CD4-positive, alpha-beta T cell (primary cell): Measurements from ENCODE around the gene TESK1. TPM values are rescaled to one million over a fixed set of nuclear protein-coding genes. Genes with fewer than 3 reads are reported as not detected.

Experiments used
- ATAC-seq: fragments of 200-7000 bp; cut with Tn5 transposase; one replicate; pipeline ENCODE4 v1.10.0; 2022; ENCODE audit warnings: mild to moderate bottlenecking; ENCODE audit not compliant: poor library complexity
- CTCF ChIA-PET: fragments of 350-600 bp; sonication (Branson Sonifier 250); formaldehyde crosslinking; loops from one replicate; lab custom pipeline; 2021; ENCODE audit warnings: antibody characterized with exemption, inconsistent platforms; lab: Charles Lee
- POLR2A ChIA-PET: fragments of 350-600 bp; sonication (Branson Sonifier 250); formaldehyde crosslinking; loops from one replicate; lab custom pipeline; 2021; ENCODE audit warnings: antibody characterized with exemption, inconsistent platforms; lab: Charles Lee
- DNase-seq, 14 experiments: peaks; one replicate each; pipeline ENCODE4 v3.0.0-alpha.2; 2013 to 2020; ENCODE audit warnings: mixed read lengths in 2 of 14
- H3K27ac ChIP-seq, 2 donors: one replicate each; pipeline versions ENCODE4 v1.5.1 to v1.7.0; 2013; ENCODE audit warnings: low read length in 2 of 2, low read depth in 1 of 2, mild to moderate bottlenecking in 1 of 2
- H3K27me3 ChIP-seq, 2 experiments: 1 replicate in 1 of 2; 2 replicates in 1 of 2; pipeline versions ENCODE4 v1.6.1 to v1.7.0; 2013; ENCODE audit warnings: low read length in 2 of 2, control low read depth in 1 of 2, mild to moderate bottlenecking in 1 of 2, moderate library complexity in 1 of 2; ENCODE audit not compliant: insufficient read depth in 2 of 2, control insufficient read depth in 1 of 2
- H3K36me3 ChIP-seq: one replicate; pipeline ENCODE4 v1.6.1; 2013; ENCODE audit warnings: low read length, control low read depth; ENCODE audit not compliant: insufficient read depth
- H3K4me1 ChIP-seq: one replicate; pipeline ENCODE4 v1.6.1; 2013; ENCODE audit warnings: low read length, control low read depth; ENCODE audit not compliant: insufficient read depth
- H3K4me3 ChIP-seq: one replicate; pipeline ENCODE4 v1.5.1; 2013; ENCODE audit warnings: mild to moderate bottlenecking, low read length, moderate library complexity
- H3K9me3 ChIP-seq, 2 experiments: 1 replicate in 1 of 2; 2 replicates in 1 of 2; pipeline versions ENCODE4 v1.6.1 to v1.7.0; 2013; ENCODE audit warnings: low read length in 2 of 2, mild to moderate bottlenecking in 2 of 2, control low read depth in 1 of 2, moderate library complexity in 1 of 2; ENCODE audit not compliant: control insufficient read depth in 1 of 2, insufficient read depth in 1 of 2
- H3K27ac Mint-ChIP-seq: one replicate; pipeline ENCODE4 v1.8.0; 2020; ENCODE audit warnings: mixed read lengths
- H3K27me3 Mint-ChIP-seq: one replicate; pipeline ENCODE4 v1.8.0; 2021; ENCODE audit warnings: mixed read lengths
- H3K36me3 Mint-ChIP-seq: one replicate; pipeline ENCODE4 v1.8.0; 2021; ENCODE audit warnings: low read depth, mixed read lengths
- H3K4me1 Mint-ChIP-seq: one replicate; pipeline ENCODE4 v1.8.0; 2021; ENCODE audit warnings: low read depth, mixed read lengths
- H3K4me3 Mint-ChIP-seq: one replicate; pipeline ENCODE4 v1.8.0; 2020; ENCODE audit warnings: mild to moderate bottlenecking, mixed read lengths
- H3K9me3 Mint-ChIP-seq: one replicate; pipeline ENCODE4 v1.8.0; 2020; ENCODE audit warnings: mixed read lengths
- intact Hi-C, 2 experiments: fragments of 100-400 bp; cut with DNase I in 1 of 2; cut with micrococcal nuclease in 1 of 2; formaldehyde crosslinking; loops; one replicate each; pipeline versions ENCODE4 v1.15.1 to v1.9.0; 2023 to 2025; cut with DNase I, micrococcal nuclease
- total RNA-seq, 174 experiments: library from RNA in 2 of 174; stranded (reverse) in 2 of 174; gene quantifications; one replicate each; pipeline ENCODE4 v1.2.3 and lab custom pipeline; 2021 to 2026
- TF ChIP-seq, protein P1 (sequence below): fragments of 200-600 bp; IDR thresholded peaks from one replicate; pipeline ENCODE4 v1.8.0; 2022; ENCODE audit warnings: antibody characterized with exemption, mild to moderate bottlenecking

TESK1 gene
- total RNA-seq, 2 experiments from 2014 or later, result 18.5 to 18.6 TPM

DNA sequence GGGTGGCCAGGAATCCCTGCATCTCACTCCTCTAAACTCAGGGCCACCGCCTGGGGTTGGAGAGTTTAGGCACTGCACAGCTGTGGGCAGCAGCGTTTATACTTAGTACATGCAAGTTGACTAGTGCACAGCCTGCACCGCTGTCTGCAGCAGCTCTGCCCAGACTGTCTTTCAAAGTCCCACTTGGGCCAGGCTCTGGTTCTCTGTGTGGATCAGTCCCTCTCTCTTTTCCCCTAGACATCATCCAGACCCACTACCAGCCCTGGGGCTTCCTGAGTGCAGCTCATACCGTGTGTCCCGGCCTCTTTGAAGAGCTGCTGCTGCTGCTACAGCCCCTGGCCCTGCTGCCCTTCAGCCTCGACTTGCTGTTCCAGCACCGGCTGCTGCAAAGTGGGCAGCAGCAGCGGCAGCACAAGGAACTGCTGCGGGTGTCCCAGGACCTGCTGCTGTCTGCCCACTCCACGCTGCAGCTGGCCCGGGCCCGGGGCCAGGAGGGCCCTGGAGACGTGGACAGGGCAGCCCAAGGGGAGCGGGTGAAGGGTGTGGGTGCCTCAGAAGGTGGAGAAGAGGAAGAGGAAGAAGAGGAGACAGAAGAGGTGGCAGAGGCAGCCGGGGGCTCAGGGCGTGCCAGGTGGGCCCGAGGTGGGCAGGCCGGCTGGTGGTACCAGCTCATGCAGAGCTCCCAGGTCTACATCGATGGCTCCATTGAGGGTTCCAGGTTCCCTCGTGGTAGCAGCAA lies 45.1 kb upstream of the TESK1 start:
- no peak overlapping the region for H3K4me3 ChIP-seq
- ChIA-PET CTCF (no interaction called here), POLR2A (no interaction called here)
- H3K36me3 Mint-ChIP-seq, result peaks cover 5% of the 10 kb centered on the region
- no peaks in the 10 kb centered on the region for H3K9me3 ChIP-seq
- no peaks in the 10 kb centered on the region for H3K27me3 Mint-ChIP-seq
- no peaks in the 10 kb centered on the region for H3K36me3 ChIP-seq
- H3K27ac ChIP-seq, result no peak overlapping the region
- intact Hi-C loops, result no loop called here
- no peak overlapping the region for H3K4me3 Mint-ChIP-seq
- no peaks in the 10 kb centered on the region for H3K27me3 ChIP-seq
- H3K4me1 ChIP-seq, result no peaks in the 10 kb centered on the region
- H3K27ac Mint-ChIP-seq, result no peak overlapping the region
- ATAC-seq (no peak), DNase-seq (no peak)
- H3K4me1 Mint-ChIP-seq, result no peaks in the 10 kb centered on the region
- TF ChIP-seq, protein P1, sequence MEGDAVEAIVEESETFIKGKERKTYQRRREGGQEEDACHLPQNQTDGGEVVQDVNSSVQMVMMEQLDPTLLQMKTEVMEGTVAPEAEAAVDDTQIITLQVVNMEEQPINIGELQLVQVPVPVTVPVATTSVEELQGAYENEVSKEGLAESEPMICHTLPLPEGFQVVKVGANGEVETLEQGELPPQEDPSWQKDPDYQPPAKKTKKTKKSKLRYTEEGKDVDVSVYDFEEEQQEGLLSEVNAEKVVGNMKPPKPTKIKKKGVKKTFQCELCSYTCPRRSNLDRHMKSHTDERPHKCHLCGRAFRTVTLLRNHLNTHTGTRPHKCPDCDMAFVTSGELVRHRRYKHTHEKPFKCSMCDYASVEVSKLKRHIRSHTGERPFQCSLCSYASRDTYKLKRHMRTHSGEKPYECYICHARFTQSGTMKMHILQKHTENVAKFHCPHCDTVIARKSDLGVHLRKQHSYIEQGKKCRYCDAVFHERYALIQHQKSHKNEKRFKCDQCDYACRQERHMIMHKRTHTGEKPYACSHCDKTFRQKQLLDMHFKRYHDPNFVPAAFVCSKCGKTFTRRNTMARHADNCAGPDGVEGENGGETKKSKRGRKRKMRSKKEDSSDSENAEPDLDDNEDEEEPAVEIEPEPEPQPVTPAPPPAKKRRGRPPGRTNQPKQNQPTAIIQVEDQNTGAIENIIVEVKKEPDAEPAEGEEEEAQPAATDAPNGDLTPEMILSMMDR, result no peak
- H3K9me3 Mint-ChIP-seq, result no peaks in the 10 kb centered on the region

DNA sequence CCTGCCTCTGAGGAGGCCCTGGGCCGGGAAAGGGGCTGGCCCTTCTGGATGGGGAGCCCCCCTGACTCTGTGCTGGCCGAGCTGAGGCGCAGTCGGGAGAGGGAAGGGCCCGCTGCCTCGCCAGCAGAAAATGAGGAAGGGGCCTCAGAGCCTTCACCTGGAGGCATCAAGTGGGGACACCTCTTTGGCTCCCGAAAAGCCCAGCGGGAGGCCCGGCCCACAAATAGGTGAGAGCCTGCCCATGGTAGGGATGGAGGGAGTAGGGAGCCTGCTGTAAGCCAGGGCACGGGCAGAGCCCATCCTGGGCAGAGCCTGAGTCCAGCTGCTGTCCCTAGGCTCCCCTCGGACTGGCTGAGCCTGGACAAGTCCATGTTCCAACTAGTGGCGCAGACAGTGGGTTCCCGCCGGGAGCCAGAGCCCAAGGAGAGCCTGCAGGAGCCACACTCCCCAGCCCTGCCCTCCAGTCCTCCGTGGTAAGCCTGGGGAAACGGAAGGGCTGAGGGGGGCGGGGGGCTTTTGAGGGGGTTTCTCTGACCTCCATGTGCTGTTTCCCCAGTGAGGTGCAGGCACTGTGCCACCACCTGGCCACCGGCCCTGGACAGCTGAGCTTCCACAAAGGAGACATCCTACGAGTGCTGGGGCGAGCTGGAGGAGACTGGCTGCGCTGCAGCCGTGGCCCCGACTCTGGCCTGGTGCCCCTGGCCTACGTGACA lies 44.3 kb upstream of the TESK1 start:
- TF ChIP-seq, protein P1, result no peak
- no peaks in the 10 kb centered on the region for H3K4me1 Mint-ChIP-seq
- no peaks in the 10 kb centered on the region for H3K9me3 ChIP-seq
- H3K27ac ChIP-seq, result no peak overlapping the region
- no peaks in the 10 kb centered on the region for H3K27me3 ChIP-seq
- ChIA-PET CTCF (no interaction called here), POLR2A (no interaction called here)
- no peaks in the 10 kb centered on the region for H3K4me1 ChIP-seq
- ATAC-seq, result no peak
- no peak overlapping the region for H3K4me3 ChIP-seq
- H3K36me3 ChIP-seq, result no peaks in the 10 kb centered on the region
- H3K27ac Mint-ChIP-seq, result no peak overlapping the region
- no peaks in the 10 kb centered on the region for H3K9me3 Mint-ChIP-seq
- intact Hi-C loops, result no loop called here
- H3K36me3 Mint-ChIP-seq, result peaks cover 5% of the 10 kb centered on the region
- no peak overlapping the region for H3K4me3 Mint-ChIP-seq
- H3K27me3 Mint-ChIP-seq, result no peaks in the 10 kb centered on the region
- DNase-seq, result no peak

DNA sequence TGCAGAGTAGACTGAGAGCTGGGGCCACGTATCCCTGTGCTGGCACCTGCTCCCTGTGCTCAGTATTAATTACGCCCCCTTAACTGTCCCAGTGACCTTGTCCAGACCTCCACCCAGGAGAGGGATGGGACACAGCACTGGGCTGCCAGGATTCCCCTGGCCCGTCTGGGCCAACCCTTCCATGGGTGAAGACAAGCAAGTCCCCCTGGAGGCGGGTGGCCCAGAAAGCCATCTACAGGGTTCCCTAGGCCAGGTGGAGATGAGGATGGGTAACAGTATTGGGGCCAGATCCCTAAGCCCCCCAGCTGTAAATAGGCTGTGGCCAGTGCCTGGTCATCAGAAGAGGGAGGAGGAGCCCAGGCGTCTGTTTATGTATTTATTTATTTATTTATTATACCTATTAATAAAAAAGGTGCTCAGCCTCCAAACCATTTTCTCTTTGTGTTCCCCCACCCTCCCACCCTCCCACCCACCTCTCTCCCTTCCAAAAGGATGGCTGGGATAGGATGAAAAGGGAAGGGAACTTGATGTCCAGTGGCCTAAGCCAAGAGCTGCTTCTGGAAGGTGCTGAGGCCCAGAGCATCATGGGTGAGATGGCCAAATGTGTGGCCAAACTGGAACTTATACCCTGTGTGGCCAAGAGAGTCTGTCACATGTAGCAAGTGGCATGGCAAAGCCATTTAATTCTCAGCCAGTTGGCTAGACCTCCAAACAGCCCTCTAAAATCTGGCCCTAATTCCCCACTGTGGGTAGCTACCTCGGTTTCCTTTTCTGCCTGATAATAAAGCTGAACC lies 43.4 kb upstream of the TESK1 start:
- no peaks in the 10 kb centered on the region for H3K4me1 Mint-ChIP-seq
- no peaks in the 10 kb centered on the region for H3K4me1 ChIP-seq
- no peaks in the 10 kb centered on the region for H3K36me3 ChIP-seq
- no peaks in the 10 kb centered on the region for H3K9me3 ChIP-seq
- ChIA-PET CTCF (no interaction called here), POLR2A (no interaction called here)
- no peak overlapping the region for H3K27ac ChIP-seq
- TF ChIP-seq, protein P1, result no peak
- no peaks in the 10 kb centered on the region for H3K27me3 Mint-ChIP-seq
- intact Hi-C loops, result no loop called here
- no peak overlapping the region for H3K4me3 Mint-ChIP-seq
- H3K4me3 ChIP-seq, result no peak overlapping the region
- ATAC-seq (no peak), DNase-seq (no peak)
- H3K27me3 ChIP-seq, result no peaks in the 10 kb centered on the region
- H3K9me3 Mint-ChIP-seq, result no peaks in the 10 kb centered on the region
- peaks cover 5% of the 10 kb centered on the region for H3K36me3 Mint-ChIP-seq
- no peak overlapping the region for H3K27ac Mint-ChIP-seq
